CD4-positive, alpha-beta T cell treated with Interleukin-17A for 1 hour (primary cell): ENCODE data around the gene DCC.

Source experiments
- DNase-seq: peaks from one replicate; pipeline ENCODE4 v3.0.0-alpha.2; 2020

DCC gene

GRCh38 chr18:52948868-52949444, 609.0 kb downstream of the DCC start:
- no peak for DNase-seq

GRCh38 chr18:52950155-52950554, 610.2 kb downstream of the DCC start:
- DNase-seq = no peak

- DNase-seq = no peak
Observed at GRCh38 chr18:52953387-52953786, 613.4 kb downstream of the DCC start.

- no peak for DNase-seq
Observed at GRCh38 chr18:52963481-52963880, 623.5 kb downstream of the DCC start.

GRCh38 chr18:52970686-52971085, 630.7 kb downstream of the DCC start:
- DNase-seq = no peak

GRCh38 chr18:52971097-52971496, 631.1 kb downstream of the DCC start:
- no peak for DNase-seq

- DNase-seq = no peak
Observed at GRCh38 chr18:52979892-52980291, 639.9 kb downstream of the DCC start.

- DNase-seq = no peak
Observed at GRCh38 chr18:52991246-52991645, 651.2 kb downstream of the DCC start.

- DNase-seq = no peak
Observed at GRCh38 chr18:52992041-52992440, 652.0 kb downstream of the DCC start.

GRCh38 chr18:52995875-52996274, 655.9 kb downstream of the DCC start:
- DNase-seq = no peak

GRCh38 chr18:52999633-53000032, 659.6 kb downstream of the DCC start:
- DNase-seq = no peak

- DNase-seq = no peak
Observed at GRCh38 chr18:53004798-53005197, 664.8 kb downstream of the DCC start.

- DNase-seq = no peak
Observed at GRCh38 chr18:53018791-53019190, 678.8 kb downstream of the DCC start.

GRCh38 chr18:53025247-53025646, 685.2 kb downstream of the DCC start:
- DNase-seq = no peak

- DNase-seq = no peak
Observed at GRCh38 chr18:53028565-53028964, 688.6 kb downstream of the DCC start.

- no peak for DNase-seq
Observed at GRCh38 chr18:53033128-53033527, 693.1 kb downstream of the DCC start.

- no peak for DNase-seq
Observed at GRCh38 chr18:53038608-53039007, 698.6 kb downstream of the DCC start.

GRCh38 chr18:53040286-53040685, 700.3 kb downstream of the DCC start:
- no peak for DNase-seq

GRCh38 chr18:53056064-53056463, 716.1 kb downstream of the DCC start:
- DNase-seq = no peak

- no peak for DNase-seq
Observed at GRCh38 chr18:53070788-53071187, 730.8 kb downstream of the DCC start.

- DNase-seq = no peak
Observed at GRCh38 chr18:53080687-53081086, 740.7 kb downstream of the DCC start.

- DNase-seq = no peak
Observed at GRCh38 chr18:53093636-53094035, 753.6 kb downstream of the DCC start.

GRCh38 chr18:53101536-53102105, 761.6 kb downstream of the DCC start:
- no peak for DNase-seq

GRCh38 chr18:53114441-53114840, 774.4 kb downstream of the DCC start:
- DNase-seq = no peak

- no peak for DNase-seq
Observed at GRCh38 chr18:53115876-53116585, 776.0 kb downstream of the DCC start.
